ENCODE data around the gene ANTXR1. TPM values are rescaled to one million over a fixed set of nuclear protein-coding genes. Genes with fewer than 3 reads are reported as not detected.

The ANTXR1 gene
- total and polyA plus RNA-seq, 2 donors (not counting 3 experiments of a cell fraction or from before 2014, with no cell fraction given), result 4.2 to 17.3 TPM

DNA sequence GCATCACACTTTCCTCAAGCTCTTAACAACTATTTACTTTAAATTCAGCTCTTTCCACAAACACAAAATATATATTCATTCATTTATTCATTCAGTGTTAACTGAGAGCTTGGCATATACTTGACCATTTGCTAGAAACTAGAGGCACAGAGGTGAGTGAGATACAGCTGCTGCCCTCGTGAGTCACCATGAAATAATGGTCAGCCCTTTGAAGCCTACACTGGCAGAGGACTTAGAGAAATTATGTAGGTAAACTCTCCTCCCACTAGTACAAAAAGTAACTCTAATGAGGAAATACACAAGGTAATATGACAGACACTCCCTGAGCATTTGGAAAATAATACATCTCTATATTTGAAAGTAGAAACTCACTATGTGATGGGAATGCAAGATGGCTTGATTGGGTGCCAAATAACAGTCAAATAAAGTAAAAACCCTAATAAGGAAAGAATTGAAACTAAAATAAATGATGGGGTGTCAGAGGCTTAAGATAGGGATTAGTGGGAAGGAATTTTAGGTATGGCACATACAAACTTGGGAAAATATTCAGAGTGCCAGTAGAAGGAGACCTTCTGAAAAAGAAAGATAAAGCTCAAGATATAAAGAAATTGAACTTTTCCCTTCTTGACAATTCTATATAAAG, 61.1 kb downstream of the ANTXR1 start:
- H3K9me3 ChIP-seq (replicated peaks; ENCODE audit: control insufficient read depth, insufficient read depth, low read length), result no peaks in the 10 kb centered on the region
- H3K4me2 ChIP-seq (ENCODE audit: insufficient read depth, low read length), result no peak overlapping the region
- H3K79me2 ChIP-seq (ENCODE audit: control insufficient read depth, insufficient read depth, low read length), result no peaks in the 10 kb centered on the region
- TF ChIP-seq POLR2A (IDR thresholded peaks at IDR 0.05; ENCODE audit: low read depth, low read length) (no peak), GATA2 (IDR thresholded peaks at IDR 0.05; ENCODE audit: insufficient read depth, insufficient read length, low read depth, low read length) (no peak), FOS (IDR thresholded peaks at IDR 0.05; ENCODE audit: borderline replicate concordance, insufficient read depth, low read length) (no peak), CTCF (IDR thresholded peaks at IDR 0.05; ENCODE audit: extremely low read depth in 1 of 2, insufficient read depth in 1 of 2, low read depth in 1 of 2, low read length in 2 of 2) (no peak), JUN (IDR thresholded peaks at IDR 0.05; ENCODE audit: borderline replicate concordance, insufficient read depth, insufficient read length, low read depth) (no peak), EZH2 (IDR thresholded peaks at IDR 0.05; ENCODE audit: borderline replicate concordance, low read depth, low read length, severe bottlenecking) (no peak), MYC (IDR thresholded peaks at IDR 0.05; ENCODE audit: low read depth, low read length) (no peak), POLR2AphosphoS5 (IDR thresholded peaks at IDR 0.05; ENCODE audit: insufficient read depth, low read depth, low read length) (no peak)
- TF ChIP-seq, protein P1, sequence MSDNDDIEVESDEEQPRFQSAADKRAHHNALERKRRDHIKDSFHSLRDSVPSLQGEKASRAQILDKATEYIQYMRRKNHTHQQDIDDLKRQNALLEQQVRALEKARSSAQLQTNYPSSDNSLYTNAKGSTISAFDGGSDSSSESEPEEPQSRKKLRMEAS (IDR thresholded peaks at IDR 0.05; ENCODE audit: insufficient read depth, insufficient read length), result no peak
- H3K27me3 ChIP-seq (ENCODE audit: control insufficient read depth in 2 of 2, insufficient read depth in 2 of 2, low read length in 2 of 2), result no peaks in the 10 kb centered on the region
- ChIA-PET POLR2A (no interaction called here), CTCF (interaction anchor here (1.0 to 1.3 kb wide), 4 partner anchors 9 to 24 kb away, joined by 3 to 5 read pairs (median 4); no protein-coding TSS in a partner anchor)
- FAIRE-seq, result no peak
- DNase-seq (ENCODE audit: low read depth, low spot score), result no peak
- no peaks in the 10 kb centered on the region for H3K4me1 ChIP-seq (ENCODE audit: control insufficient read depth, extremely low read depth, insufficient read depth, low read length)
- H3K9me1 ChIP-seq (replicated peaks; ENCODE audit: control insufficient read depth, extremely low read depth, insufficient read depth, low read length), result no peaks in the 10 kb centered on the region
- no peaks in the 10 kb centered on the region for H4K20me1 ChIP-seq (replicated peaks; ENCODE audit: control insufficient read depth, extremely low read depth, insufficient read depth, low read length)
- no peak overlapping the region for H3K9ac ChIP-seq (replicated peaks; ENCODE audit: extremely low read depth, insufficient read depth, low read length)
- H3K4me3 ChIP-seq (replicated peaks in 1 of 3; ENCODE audit: insufficient read depth in 1 of 3, low read depth in 1 of 3, low read length in 3 of 3), result no peak overlapping the region
- H3K27ac ChIP-seq (ENCODE audit: insufficient read depth, low read depth, low read length), result no peak overlapping the region
- H3K36me3 ChIP-seq (ENCODE audit: control insufficient read depth in 2 of 2, extremely low read depth in 1 of 2, insufficient read depth in 2 of 2, low read length in 2 of 2), result no peaks in the 10 kb centered on the region
- H2AFZ ChIP-seq (ENCODE audit: low read depth, low read length), result no peak overlapping the region
- intact Hi-C loops (cut with micrococcal nuclease) (no loop called here), dilution Hi-C loops (cut with MboI; ENCODE audit: extremely low pct_ligation_motif_present, low sequenced_read_pairs) (no loop called here)
- BruUV-seq (replicated peaks), result no TSS peak
